Colon (tissue), 2 donors: Measurements from ENCODE around the gene UST.
"Not testable (repeated sequence)": the region's sequence is repeated elsewhere in the genome, so short reads cannot be mapped to it uniquely, and the experiment has no call there.

ENCODE experiments used
- FAIRE-seq: peaks from 2 replicates; lab custom pipeline; 2012; peaks lifted over from hg19 to GRCh38; lab: Jason Lieb, UNC
- donor health status: control.
- donor health status: control.

Gene UST

GRCh38 chr6:148868901-148869300 is 122.1 kb downstream of the UST start:
- no peak for FAIRE-seq

- no peak for FAIRE-seq
Measured at GRCh38 chr6:148869585-148869984, 122.8 kb downstream of the UST start.

GRCh38 chr6:148873154-148873553 is 126.3 kb downstream of the UST start:
- FAIRE-seq: no peak

GRCh38 chr6:148873868-148874267 is 127.0 kb downstream of the UST start:
- no peak for FAIRE-seq

- no peak for FAIRE-seq
Measured at GRCh38 chr6:148874698-148875293, 128.0 kb downstream of the UST start.

GRCh38 chr6:148878683-148879082 is 131.9 kb downstream of the UST start:
- FAIRE-seq: no peak

GRCh38 chr6:148880742-148881141 is 133.9 kb downstream of the UST start:
- FAIRE-seq: not testable (repeated sequence)

- no peak for FAIRE-seq
Measured at GRCh38 chr6:148881593-148882311, 134.9 kb downstream of the UST start.

GRCh38 chr6:148883270-148883669 is 136.4 kb downstream of the UST start:
- no peak for FAIRE-seq

GRCh38 chr6:148884461-148884860 is 137.6 kb downstream of the UST start:
- no peak for FAIRE-seq

GRCh38 chr6:148885136-148885865 is 138.5 kb downstream of the UST start:
- FAIRE-seq: no peak

- no peak for FAIRE-seq
Measured at GRCh38 chr6:148885925-148886845, 139.4 kb downstream of the UST start.

GRCh38 chr6:148887181-148887580 is 140.4 kb downstream of the UST start:
- no peak for FAIRE-seq

GRCh38 chr6:148888856-148889255 is 142.0 kb downstream of the UST start:
- FAIRE-seq: no peak

GRCh38 chr6:148890096-148890495 is 143.3 kb downstream of the UST start:
- no peak for FAIRE-seq

- FAIRE-seq: no peak
Measured at GRCh38 chr6:148890652-148891404, 144.0 kb downstream of the UST start.

GRCh38 chr6:148891405-148891783 is 144.6 kb downstream of the UST start:
- no peak for FAIRE-seq

GRCh38 chr6:148892247-148892646 is 145.4 kb downstream of the UST start:
- no peak for FAIRE-seq

GRCh38 chr6:148893073-148893472 is 146.2 kb downstream of the UST start:
- FAIRE-seq: no peak

GRCh38 chr6:148893481-148893880 is 146.7 kb downstream of the UST start:
- FAIRE-seq: no peak

- no peak for FAIRE-seq
Measured at GRCh38 chr6:148898376-148899014, 151.7 kb downstream of the UST start.
